Breast epithelium (tissue), 4 donors: ENCODE data around the gene TTC7B. TPM values are rescaled to one million over a fixed set of nuclear protein-coding genes. Genes with fewer than 3 reads are reported as not detected.

Experiments used
- DNase-seq, 2 donors: peaks; one replicate each; pipeline ENCODE4 v3.0.0-alpha.2; 2019; ENCODE audit warnings: low spot score in 2 of 2
- H3K27ac ChIP-seq, 2 donors: fragments of 200-600 bp; sonication (generic) in 1 of 2; one replicate each; pipeline ENCODE4 v1.5.1; 2016 to 2019; ENCODE audit warnings: mild to moderate bottlenecking in 1 of 2
- H3K27me3 ChIP-seq, 2 donors: fragments of 200-600 bp; sonication (generic) in 1 of 2; one replicate each; pipeline versions ENCODE4 v1.5.1 to v1.6.0; 2017 to 2019; ENCODE audit warnings: control low read depth in 1 of 2, mild to moderate bottlenecking in 1 of 2
- H3K36me3 ChIP-seq: fragments of 200-600 bp; one replicate; pipeline ENCODE4 v1.5.1; 2019
- H3K4me1 ChIP-seq, 2 donors: fragments of 200-600 bp; sonication (generic); one replicate each; pipeline ENCODE4 v1.5.1; 2016 to 2019; ENCODE audit warnings: control low read depth in 1 of 2
- H3K4me3 ChIP-seq, 3 donors: fragments of 200-600 bp; sonication (generic); 1 replicate in 2 of 3; 2 replicates in 1 of 3; pipeline ENCODE4 v1.5.1; 2016 to 2019; ENCODE audit warnings: mild to moderate bottlenecking in 3 of 3, moderate library complexity in 2 of 3
- H3K9me3 ChIP-seq, 2 donors: fragments of 200-600 bp; sonication (generic) in 1 of 2; one replicate each; pipeline ENCODE4 v1.5.1; 2016 to 2019; ENCODE audit warnings: control low read depth in 1 of 2
- CTCF ChIP-seq, 3 donors: fragments of 450-650 bp; IDR thresholded peaks; one replicate each; pipeline ENCODE4 v1.5.1; 2016 to 2017; ENCODE audit warnings: antibody characterized with exemption in 3 of 3, mild to moderate bottlenecking in 3 of 3, moderate library complexity in 3 of 3
- POLR2A ChIP-seq: fragments of 450-650 bp; IDR thresholded peaks from one replicate; pipeline ENCODE4 v1.6.1; 2016; ENCODE audit warnings: antibody characterized with exemption, mild to moderate bottlenecking, moderate library complexity
- POLR2AphosphoS5 ChIP-seq, 3 donors: sonication (generic); formaldehyde crosslinking; IDR thresholded peaks; one replicate each; pipeline ENCODE4 v1.6.1; 2017; ENCODE audit warnings: antibody characterized with exemption in 3 of 3
- intact Hi-C: fragments of 100-400 bp; cut with DNase I; formaldehyde crosslinking; loops from one replicate; pipeline ENCODE4 v1.15.1; 2023; ENCODE audit warnings: low total_unique reads
- total RNA-seq, 3 donors: library from RNA; depleted of rRNA; stranded (reverse); fragments of >200 nt; gene quantifications; one replicate each; pipeline ENCODE4 v1.1.0, GENCODE V29; 2016

The TTC7B gene
- total RNA-seq, 3 donors from 2014 or later, result 14.0 to 29.1 (median 22.0) TPM

DNA sequence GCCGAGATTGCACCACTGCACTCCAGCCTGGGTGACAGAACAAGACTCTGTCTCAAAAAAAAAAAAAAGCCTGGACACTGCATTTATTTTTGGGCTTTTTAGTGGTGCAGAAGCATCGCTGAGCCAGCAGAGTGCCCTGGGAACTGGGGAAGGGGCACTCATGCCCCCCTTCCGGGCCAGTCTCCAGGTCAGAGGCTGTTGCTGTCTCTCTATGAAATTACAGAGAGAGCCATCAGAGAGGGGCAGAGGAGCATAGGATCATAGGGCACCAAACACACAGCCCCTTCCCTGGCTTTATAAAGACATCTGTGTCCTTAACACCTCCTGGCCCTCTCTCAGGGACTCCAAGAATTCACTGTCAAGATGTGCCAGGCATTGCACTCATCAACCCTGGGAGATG lies 223.6 kb downstream of the TTC7B start:
- no peak for DNase-seq
- Histone ChIP-seq H3K4me1 (no peaks in the 10 kb centered on the region), H3K36me3 (no peaks in the 10 kb centered on the region), H3K9me3 (no peaks in the 10 kb centered on the region), H3K27me3 (no peaks in the 10 kb centered on the region), H3K4me3 (no peak overlapping the region), H3K27ac (no peak overlapping the region)
- intact Hi-C loops, result no loop called here
- TF ChIP-seq POLR2A (no peak), POLR2AphosphoS5 (IDR thresholded peaks at IDR 0.05) (no peak), CTCF (IDR thresholded peaks at IDR 0.05) (no peak)

DNA sequence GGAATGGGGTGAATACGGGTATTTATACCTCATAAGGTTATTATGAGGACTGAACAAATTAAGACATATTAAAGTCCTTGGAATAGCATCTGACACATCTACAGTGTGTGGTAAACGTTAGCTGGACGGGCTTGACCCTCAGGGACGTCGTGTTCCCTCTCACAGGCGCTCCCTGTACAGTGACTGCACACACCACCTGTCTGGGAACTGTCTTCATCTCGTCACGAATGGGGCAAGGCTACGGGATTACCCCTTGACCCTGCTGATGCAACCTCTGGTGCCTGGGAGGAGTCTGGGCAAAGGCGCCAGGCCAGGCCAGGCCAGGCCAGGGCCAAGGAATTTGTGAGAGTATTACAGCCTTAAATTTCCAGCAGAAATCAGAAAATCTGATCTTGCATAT lies 228.3 kb downstream of the TTC7B start:
- no peak for TF ChIP-seq POLR2AphosphoS5 (IDR thresholded peaks at IDR 0.05)
- TF ChIP-seq POLR2A, result no peak
- TF ChIP-seq CTCF (IDR thresholded peaks at IDR 0.05), result no peak
- no peak overlapping the region for H3K27ac ChIP-seq
- intact Hi-C loops, result no loop called here
- no peak for DNase-seq
- no peaks in the 10 kb centered on the region for H3K9me3 ChIP-seq
- H3K36me3 ChIP-seq, result no peaks in the 10 kb centered on the region
- no peaks in the 10 kb centered on the region for H3K4me1 ChIP-seq
- H3K4me3 ChIP-seq, result no peak overlapping the region
- no peaks in the 10 kb centered on the region for H3K27me3 ChIP-seq

GRCh38 chr14:90587252-90587910 lies 228.8 kb downstream of the TTC7B start:
- Histone ChIP-seq H3K36me3 (no peaks in the 10 kb centered on the region), H3K4me1 (no peaks in the 10 kb centered on the region)

GRCh38 chr14:90585106-90585505 lies 231.1 kb downstream of the TTC7B start:
- no peak overlapping the region for H3K4me3 ChIP-seq
- intact Hi-C loops, result no loop called here
- no peak for TF ChIP-seq POLR2AphosphoS5 (IDR thresholded peaks at IDR 0.05)
- TF ChIP-seq CTCF (IDR thresholded peaks at IDR 0.05), result no peak
- no peak for TF ChIP-seq POLR2A
- H3K9me3 ChIP-seq, result no peaks in the 10 kb centered on the region
- no peaks in the 10 kb centered on the region for H3K36me3 ChIP-seq
- no peaks in the 10 kb centered on the region for H3K4me1 ChIP-seq
- no peaks in the 10 kb centered on the region for H3K27me3 ChIP-seq
- H3K27ac ChIP-seq, result no peak overlapping the region
- DNase-seq, result no peak

More at GRCh38 chr14:90587252-90587910, 228.8 kb downstream of the TTC7B start:
- TF ChIP-seq CTCF (IDR thresholded peaks at IDR 0.05) (no peak), POLR2AphosphoS5 (IDR thresholded peaks at IDR 0.05) (no peak), POLR2A (no peak)
- intact Hi-C loops, result no loop called here
- Histone ChIP-seq H3K27ac (no peak overlapping the region), H3K4me3 (no peak overlapping the region), H3K9me3 (no peaks in the 10 kb centered on the region), H3K27me3 (no peaks in the 10 kb centered on the region)
- no peak for DNase-seq

GRCh38 chr14:90583916-90584605 lies 232.2 kb downstream of the TTC7B start:
- Histone ChIP-seq H3K4me3 (no peak overlapping the region), H3K27me3 (no peaks in the 10 kb centered on the region), H3K9me3 (no peaks in the 10 kb centered on the region), H3K36me3 (no peaks in the 10 kb centered on the region), H3K27ac (no peak overlapping the region), H3K4me1 (no peaks in the 10 kb centered on the region)
- TF ChIP-seq POLR2A, result no peak
- no peak for TF ChIP-seq POLR2AphosphoS5 (IDR thresholded peaks at IDR 0.05)
- no peak for TF ChIP-seq CTCF (IDR thresholded peaks at IDR 0.05)
- intact Hi-C loops, result no loop called here
- DNase-seq, result no peak
